IMR-90 (cell line): ENCODE data around the gene PHB1. TPM values are rescaled to one million over a fixed set of nuclear protein-coding genes. Genes with fewer than 3 reads are reported as not detected.

ENCODE experiments used
- ATAC-seq: fragments of 200-7000 bp; cut with Tn5 transposase; 2 replicates; pipeline ENCODE4 v1.9.1; 2020; ENCODE audit warnings: low read depth, mild to moderate bottlenecking, moderate library complexity
- BruUV-seq: library from RNA; stranded (reverse); fragments of 400-500 nt; replicated peaks from 2 replicates; lab custom pipeline; 2021; lab: Mats Ljungman, UMichigan
- CTCF ChIA-PET: fragments of 300-600 bp; formaldehyde crosslinking; extraction: SDS; loops from one replicate; lab custom pipeline; 2021; ENCODE audit warnings: antibody characterized with exemption; lab: Yijun Ruan, JAX
- POLR2A ChIA-PET: fragments of 300-600 bp; sonication (Branson Sonifier 250); formaldehyde crosslinking; loops from one replicate; lab custom pipeline; 2022; ENCODE audit warnings: antibody characterized with exemption; ENCODE audit not compliant: unreplicated experiment; lab: Charles Lee
- DNase-seq: peaks from one replicate; pipeline ENCODE4 v3.0.0; 2013
- H2AFZ ChIP-seq: replicated peaks from 2 replicates; pipeline ENCODE3; 2013; ENCODE audit warnings: low read length, mild to moderate bottlenecking; ENCODE audit not compliant: poor library complexity
- H2AK5ac ChIP-seq: 2 replicates; pipeline ENCODE4 v1.6.1; 2013; ENCODE audit warnings: low read depth, low read length, inconsistent platforms
- H2AK9ac ChIP-seq: replicated peaks from 2 replicates; pipeline ENCODE3; 2013; ENCODE audit warnings: mild to moderate bottlenecking, low read depth, low read length, moderate library complexity; ENCODE audit not compliant: poor library complexity
- H2BK120ac ChIP-seq: 2 replicates; pipeline ENCODE4 v1.6.1; 2013; ENCODE audit warnings: low read depth, low read length, inconsistent platforms
- H2BK15ac ChIP-seq: 3 replicates; pipeline ENCODE4 v1.6.1; 2013; ENCODE audit warnings: low read depth, low read length, inconsistent platforms
- H2BK20ac ChIP-seq: 2 replicates; pipeline ENCODE4 v1.6.1; 2013; ENCODE audit warnings: low read depth, mild to moderate bottlenecking, inconsistent platforms, low read length, moderate library complexity
- H2BK5ac ChIP-seq: 2 replicates; pipeline ENCODE4 v1.6.1; 2013; ENCODE audit warnings: mild to moderate bottlenecking, low read depth, low read length, inconsistent platforms; ENCODE audit not compliant: poor library complexity, severe bottlenecking
- H3K14ac ChIP-seq: replicated peaks from 2 replicates; pipeline ENCODE4 v1.6.1; 2013; ENCODE audit warnings: low read depth, low read length, inconsistent platforms
- H3K18ac ChIP-seq: 2 replicates; pipeline ENCODE4 v1.6.1; 2013; ENCODE audit warnings: low read depth, low read length, control low read depth
- H3K23ac ChIP-seq: 2 replicates; pipeline ENCODE4 v1.6.1; 2013; ENCODE audit warnings: low read depth, low read length, inconsistent platforms
- H3K27ac ChIP-seq: 2 replicates; pipeline ENCODE4 v1.5.1; 2013; ENCODE audit warnings: mild to moderate bottlenecking, control low read depth, low read length; ENCODE audit not compliant: insufficient read depth
- H3K27me3 ChIP-seq: 2 replicates; pipeline ENCODE4 v1.6.1; 2013; ENCODE audit warnings: low read length; ENCODE audit not compliant: control insufficient read depth, insufficient read depth
- H3K36me3 ChIP-seq: 2 replicates; pipeline ENCODE4 v1.6.1; 2013; ENCODE audit warnings: low read length, mixed read lengths; ENCODE audit not compliant: control insufficient read depth, insufficient read depth
- H3K4ac ChIP-seq: 2 replicates; pipeline ENCODE4 v1.6.1; 2013; ENCODE audit warnings: low read depth, low read length, inconsistent platforms
- H3K4me1 ChIP-seq: 2 replicates; pipeline ENCODE4 v1.6.1; 2013; ENCODE audit warnings: low read length, mixed read lengths; ENCODE audit not compliant: control insufficient read depth, insufficient read depth
- H3K4me2 ChIP-seq: 2 replicates; pipeline ENCODE4 v1.6.1; 2013; ENCODE audit warnings: low read depth, mild to moderate bottlenecking, control low read depth, low read length, moderate library complexity
- H3K4me3 ChIP-seq: 2 replicates; pipeline ENCODE4 v1.5.1; 2013; ENCODE audit warnings: low read depth, mild to moderate bottlenecking, control low read depth, low read length, moderate library complexity; ENCODE audit not compliant: insufficient read depth
- H3K56ac ChIP-seq: 2 replicates; pipeline ENCODE4 v1.6.1; 2013; ENCODE audit warnings: low read length, inconsistent platforms; ENCODE audit not compliant: insufficient read depth; ENCODE audit errors: extremely low read depth
- H3K79me1 ChIP-seq, 2 experiments: 2 replicates each; pipeline ENCODE4 v1.6.1; 2013; ENCODE audit warnings: low read length in 2 of 2, inconsistent platforms in 1 of 2, low read depth in 1 of 2
- H3K9ac ChIP-seq: 2 replicates; pipeline ENCODE4 v1.6.1; 2013; ENCODE audit warnings: low read depth, low read length, control low read depth
- H3K9me1 ChIP-seq: 2 replicates; pipeline ENCODE4 v1.6.1; 2013; ENCODE audit warnings: low read length, inconsistent platforms; ENCODE audit not compliant: insufficient read depth
- H3K9me3 ChIP-seq: 2 replicates; pipeline ENCODE4 v1.6.1; 2013; ENCODE audit warnings: low read length; ENCODE audit not compliant: control insufficient read depth, insufficient read depth
- H4K20me1 ChIP-seq: 2 replicates; pipeline ENCODE4 v1.6.1; 2013; ENCODE audit warnings: low read length, inconsistent platforms; ENCODE audit not compliant: insufficient read depth
- H4K5ac ChIP-seq: 2 replicates; pipeline ENCODE4 v1.6.1; 2013; ENCODE audit warnings: mild to moderate bottlenecking, low read depth, low read length, control low read depth
- H4K8ac ChIP-seq, 2 experiments: 2 replicates each; pipeline ENCODE4 v1.6.1; 2013; ENCODE audit warnings: low read depth in 2 of 2, low read length in 2 of 2, control low read depth in 1 of 2, inconsistent platforms in 1 of 2
- H4K91ac ChIP-seq: 2 replicates; pipeline ENCODE4 v1.6.1; 2013; ENCODE audit warnings: low read depth, low read length, inconsistent platforms; ENCODE audit not compliant: insufficient read depth
- FOS ChIP-seq: fragments of 150-350 bp; IDR thresholded peaks from 2 replicates; pipeline ENCODE4 v1.6.1; 2016; ENCODE audit warnings: low read depth, low read length
- MAFK ChIP-seq: IDR thresholded peaks from 2 replicates; pipeline ENCODE4 v1.6.1; 2012; ENCODE audit warnings: low read depth, low read length, improper control_type of control experiment
- RCOR1 ChIP-seq: IDR thresholded peaks from 2 replicates; pipeline ENCODE4 v1.6.1; 2012; ENCODE audit warnings: mild to moderate bottlenecking, low read length, improper control_type of control experiment; ENCODE audit not compliant: insufficient replicate concordance
- SMC3 ChIP-seq: fragments of 150-350 bp; IDR thresholded peaks from 2 replicates; pipeline ENCODE4 v1.6.1; 2016; ENCODE audit warnings: low read depth, mild to moderate bottlenecking, antibody characterized with exemption, low read length, moderate library complexity
- WGBS, 2 experiments: methylation state at CpG; one replicate each; pipeline versions ENCODE4 v1.1.5 to v1.1.7; 2013; ENCODE audit warnings: missing lambda C conversion rate in 2 of 2; ENCODE audit not compliant: insufficient read length in 1 of 2; ENCODE audit errors: extremely low coverage in 2 of 2; 5-methylcytosine and 5-hydroxymethylcytosine counted together
- dilution Hi-C: fragments of 300-500 bp; cut with HindIII; formaldehyde crosslinking; loops from one replicate; pipeline ENCODE4 v1.14.3; 2018; ENCODE audit warnings: low sequenced_read_pairs; ENCODE audit not compliant: unreplicated experiment
- in situ Hi-C: fragments of 300-500 bp; cut with MboI; formaldehyde crosslinking; loops from 3 replicates; pipeline ENCODE4 v1.14.3; 2019; ENCODE audit warnings: low sequenced_read_pairs, inconsistent platforms, mixed read lengths
- intact Hi-C: fragments of 100-400 bp; cut with micrococcal nuclease; formaldehyde crosslinking; loops from 2 replicates; pipeline ENCODE4 v1.10.0; 2022
- polyA plus RNA-seq, 3 experiments: library from polyadenylated mRNA; depleted of rRNA; stranded (reverse); fragments of >200 nt; gene quantifications; 2 replicates each; pipeline ENCODE4 v1.2.3, GENCODE V29; 2012; ENCODE audit warnings: low replicate concordance in 1 of 3
- total RNA-seq: library from RNA; depleted of rRNA; stranded (reverse); fragments of >200 nt; gene quantifications from 2 replicates; pipeline ENCODE4 v1.2.3, GENCODE V29; 2012
- TF ChIP-seq, protein P1 (sequence below): fragments of 150-350 bp; IDR thresholded peaks from 2 replicates; pipeline ENCODE4 v1.6.1; 2016; ENCODE audit warnings: low read depth, mild to moderate bottlenecking, low read length, moderate library complexity, borderline replicate concordance

PHB1 gene
- total and polyA plus RNA-seq, 2 of the 4 experiments (the other 2 are of a cell fraction): 283 to 294 TPM

DNA sequence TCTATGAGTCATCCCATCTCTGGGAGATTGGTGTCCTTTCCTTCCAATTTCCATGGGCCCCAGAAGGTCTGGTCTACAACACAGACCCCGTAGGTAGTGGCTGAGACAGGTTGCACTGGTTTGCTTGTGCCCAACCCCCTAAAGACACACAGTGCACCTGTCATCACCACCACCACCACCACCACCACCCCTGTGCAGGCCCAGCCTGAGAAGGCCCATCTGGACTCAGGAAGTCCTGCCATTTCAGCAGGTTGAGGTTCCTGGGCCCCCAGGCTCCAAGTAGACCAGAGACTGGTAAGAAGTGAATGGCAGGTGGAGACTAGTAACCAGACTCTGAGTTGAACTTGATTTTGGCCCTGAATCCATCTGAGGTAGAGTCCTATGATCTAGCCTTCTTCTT, 25.9 kb upstream of the PHB1 start:
- Histone ChIP-seq H2AK5ac (no peak overlapping the region), H3K9me1 (0 out of 2 replicates have a peak, but pooled peaks cover 2% of the 10 kb centered on the region), H2BK20ac (no peak overlapping the region), H2BK15ac (no peak overlapping the region), H4K20me1 (no peaks in the 10 kb centered on the region), H2BK5ac (no peak overlapping the region), H3K56ac (no peak overlapping the region), H3K4ac (no peak overlapping the region), H4K91ac (no peak overlapping the region), H3K36me3 (no peaks in the 10 kb centered on the region), H4K5ac (no peak overlapping the region), H3K27me3 (peaks cover 64% of the 10 kb centered on the region), H3K9ac (no peak overlapping the region), H3K79me1 (no peaks in the 10 kb centered on the region), H3K18ac (no peak overlapping the region), H3K23ac (no peak overlapping the region), H2BK120ac (no peak overlapping the region), H3K4me1 (peaks cover 3% of the 10 kb centered on the region; the same call in 1 of the 2 replicates), H3K27ac (no peak overlapping the region), H2AFZ (no peak overlapping the region), H3K14ac (no peak overlapping the region), H3K4me3 (no peak overlapping the region), H3K9me3 (no peaks in the 10 kb centered on the region), H3K4me2 (no peak overlapping the region), H4K8ac (no peak overlapping the region), H2AK9ac (no peak overlapping the region)
- BruUV-seq: no TSS peak
- POLR2A ChIA-PET: no interaction called here
- CTCF ChIA-PET: no interaction called here
- ATAC-seq (no peak), DNase-seq (no peak)
- TF ChIP-seq FOS (no peak), MAFK (no peak), RCOR1 (no peak), SMC3 (no peak)
- TF ChIP-seq, protein P1, sequence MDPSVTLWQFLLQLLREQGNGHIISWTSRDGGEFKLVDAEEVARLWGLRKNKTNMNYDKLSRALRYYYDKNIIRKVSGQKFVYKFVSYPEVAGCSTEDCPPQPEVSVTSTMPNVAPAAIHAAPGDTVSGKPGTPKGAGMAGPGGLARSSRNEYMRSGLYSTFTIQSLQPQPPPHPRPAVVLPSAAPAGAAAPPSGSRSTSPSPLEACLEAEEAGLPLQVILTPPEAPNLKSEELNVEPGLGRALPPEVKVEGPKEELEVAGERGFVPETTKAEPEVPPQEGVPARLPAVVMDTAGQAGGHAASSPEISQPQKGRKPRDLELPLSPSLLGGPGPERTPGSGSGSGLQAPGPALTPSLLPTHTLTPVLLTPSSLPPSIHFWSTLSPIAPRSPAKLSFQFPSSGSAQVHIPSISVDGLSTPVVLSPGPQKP: no peak
- dilution Hi-C loops (no loop called here), in situ Hi-C loops (no loop called here), intact Hi-C loops (no loop called here)
- WGBS, 2 experiments: no CpG with 5 or more reads among the region's 1 CpG
